GM23338 (cell line): Measurements from ENCODE around the gene SOD3.

Experiments used
- CREB1 ChIP-seq: fragments of 250-450 bp; sonication (Bioruptor Pico); IDR thresholded peaks from 2 replicates; pipeline ENCODE4 v1.5.0; 2020; ENCODE audit warnings: low read depth, mild to moderate bottlenecking, moderate library complexity
- EZH2 ChIP-seq: fragments of 200-600 bp; sonication (generic); IDR thresholded peaks from one replicate; pipeline ENCODE4 v1.8.0; 2017; ENCODE audit warnings: antibody characterized with exemption, mild to moderate bottlenecking, low read depth; ENCODE audit not compliant: unreplicated experiment
- EZH2phosphoT487 ChIP-seq: fragments of 200-600 bp; sonication (generic); IDR thresholded peaks from one replicate; pipeline ENCODE4 v1.8.1; 2018; ENCODE audit warnings: antibody characterized with exemption; ENCODE audit not compliant: unreplicated experiment
- JUNB ChIP-seq: IDR thresholded peaks from one replicate; pipeline ENCODE4 v1.6.1; 2016; ENCODE audit warnings: antibody characterized with exemption; ENCODE audit not compliant: unreplicated experiment
- POLR2AphosphoS5 ChIP-seq: IDR thresholded peaks from 2 replicates; pipeline ENCODE4 v1.6.1; 2016; ENCODE audit warnings: antibody characterized with exemption, low read depth
- ZNF114 ChIP-seq: fragments of 250-450 bp; sonication (Bioruptor Pico); IDR thresholded peaks from 2 replicates; pipeline ENCODE4 v1.5.0; 2020; ENCODE audit warnings: mild to moderate bottlenecking, moderate library complexity
- TF ChIP-seq, protein P1 (sequence below), 2 experiments: fragments of 200-600 bp in 1 of 2; sonication (generic) in 1 of 2; conservative IDR thresholded peaks; 2 replicates each; pipeline versions ENCODE4 v1.5.1 to v1.6.1; 2016 to 2017; ENCODE audit warnings: antibody characterized with exemption in 2 of 2, low read depth in 2 of 2, mild to moderate bottlenecking in 2 of 2, moderate library complexity in 1 of 2
- TF ChIP-seq, protein P2 (sequence below): IDR thresholded peaks from one replicate; pipeline ENCODE4 v1.6.1; 2018; ENCODE audit warnings: antibody characterized with exemption; ENCODE audit not compliant: unreplicated experiment

DNA sequence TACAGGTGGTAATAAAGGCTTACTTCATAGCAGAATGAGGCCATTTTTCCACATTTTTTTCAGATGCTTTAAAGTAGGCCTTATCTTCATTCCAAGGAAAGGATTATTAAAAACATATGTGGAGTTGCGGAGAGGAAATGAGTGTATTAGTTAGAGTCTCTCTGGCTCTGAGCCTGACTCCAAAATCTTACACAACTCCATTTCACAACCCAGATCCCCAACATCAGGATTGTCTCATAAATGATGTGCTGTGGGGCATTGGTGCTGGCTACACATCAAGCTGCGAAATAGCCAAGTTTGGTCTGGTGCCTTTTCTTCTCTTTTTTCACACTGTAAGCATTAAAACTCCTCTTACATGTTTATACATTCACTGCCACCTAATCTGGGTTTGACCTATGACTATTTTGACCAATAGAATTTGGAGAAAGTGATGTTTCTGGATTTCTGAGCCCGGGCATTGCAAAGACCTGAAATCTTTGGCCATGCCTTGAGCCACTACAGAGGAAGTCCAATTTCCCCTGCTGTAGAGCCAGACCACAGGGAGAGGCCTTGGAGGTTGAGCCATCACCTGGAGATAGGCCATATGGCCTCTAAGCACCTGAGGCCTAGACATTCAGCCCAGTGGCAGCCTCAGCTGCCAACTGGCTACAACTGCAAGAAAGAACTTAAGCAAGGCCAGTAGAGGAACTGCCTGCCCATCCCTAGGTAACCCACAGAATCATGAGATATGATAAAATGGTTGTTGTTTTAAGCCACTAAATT, 16.7 kb upstream of the SOD3 start:
- TF ChIP-seq, protein P1, sequence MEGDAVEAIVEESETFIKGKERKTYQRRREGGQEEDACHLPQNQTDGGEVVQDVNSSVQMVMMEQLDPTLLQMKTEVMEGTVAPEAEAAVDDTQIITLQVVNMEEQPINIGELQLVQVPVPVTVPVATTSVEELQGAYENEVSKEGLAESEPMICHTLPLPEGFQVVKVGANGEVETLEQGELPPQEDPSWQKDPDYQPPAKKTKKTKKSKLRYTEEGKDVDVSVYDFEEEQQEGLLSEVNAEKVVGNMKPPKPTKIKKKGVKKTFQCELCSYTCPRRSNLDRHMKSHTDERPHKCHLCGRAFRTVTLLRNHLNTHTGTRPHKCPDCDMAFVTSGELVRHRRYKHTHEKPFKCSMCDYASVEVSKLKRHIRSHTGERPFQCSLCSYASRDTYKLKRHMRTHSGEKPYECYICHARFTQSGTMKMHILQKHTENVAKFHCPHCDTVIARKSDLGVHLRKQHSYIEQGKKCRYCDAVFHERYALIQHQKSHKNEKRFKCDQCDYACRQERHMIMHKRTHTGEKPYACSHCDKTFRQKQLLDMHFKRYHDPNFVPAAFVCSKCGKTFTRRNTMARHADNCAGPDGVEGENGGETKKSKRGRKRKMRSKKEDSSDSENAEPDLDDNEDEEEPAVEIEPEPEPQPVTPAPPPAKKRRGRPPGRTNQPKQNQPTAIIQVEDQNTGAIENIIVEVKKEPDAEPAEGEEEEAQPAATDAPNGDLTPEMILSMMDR (conservative IDR thresholded peaks at IDR 0.05; ENCODE audit: low read depth in 2 of 2): no peak
- TF ChIP-seq JUNB (no peak), POLR2AphosphoS5 (no peak), ZNF114 (CRISPR knock-in tag) (no peak), EZH2 (no peak), CREB1 (no peak), EZH2phosphoT487 (no peak)
- TF ChIP-seq, protein P2, sequence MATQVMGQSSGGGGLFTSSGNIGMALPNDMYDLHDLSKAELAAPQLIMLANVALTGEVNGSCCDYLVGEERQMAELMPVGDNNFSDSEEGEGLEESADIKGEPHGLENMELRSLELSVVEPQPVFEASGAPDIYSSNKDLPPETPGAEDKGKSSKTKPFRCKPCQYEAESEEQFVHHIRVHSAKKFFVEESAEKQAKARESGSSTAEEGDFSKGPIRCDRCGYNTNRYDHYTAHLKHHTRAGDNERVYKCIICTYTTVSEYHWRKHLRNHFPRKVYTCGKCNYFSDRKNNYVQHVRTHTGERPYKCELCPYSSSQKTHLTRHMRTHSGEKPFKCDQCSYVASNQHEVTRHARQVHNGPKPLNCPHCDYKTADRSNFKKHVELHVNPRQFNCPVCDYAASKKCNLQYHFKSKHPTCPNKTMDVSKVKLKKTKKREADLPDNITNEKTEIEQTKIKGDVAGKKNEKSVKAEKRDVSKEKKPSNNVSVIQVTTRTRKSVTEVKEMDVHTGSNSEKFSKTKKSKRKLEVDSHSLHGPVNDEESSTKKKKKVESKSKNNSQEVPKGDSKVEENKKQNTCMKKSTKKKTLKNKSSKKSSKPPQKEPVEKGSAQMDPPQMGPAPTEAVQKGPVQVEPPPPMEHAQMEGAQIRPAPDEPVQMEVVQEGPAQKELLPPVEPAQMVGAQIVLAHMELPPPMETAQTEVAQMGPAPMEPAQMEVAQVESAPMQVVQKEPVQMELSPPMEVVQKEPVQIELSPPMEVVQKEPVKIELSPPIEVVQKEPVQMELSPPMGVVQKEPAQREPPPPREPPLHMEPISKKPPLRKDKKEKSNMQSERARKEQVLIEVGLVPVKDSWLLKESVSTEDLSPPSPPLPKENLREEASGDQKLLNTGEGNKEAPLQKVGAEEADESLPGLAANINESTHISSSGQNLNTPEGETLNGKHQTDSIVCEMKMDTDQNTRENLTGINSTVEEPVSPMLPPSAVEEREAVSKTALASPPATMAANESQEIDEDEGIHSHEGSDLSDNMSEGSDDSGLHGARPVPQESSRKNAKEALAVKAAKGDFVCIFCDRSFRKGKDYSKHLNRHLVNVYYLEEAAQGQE: no peak
